ENCODE data around the gene RPS6KA5.

Gene RPS6KA5

DNA sequence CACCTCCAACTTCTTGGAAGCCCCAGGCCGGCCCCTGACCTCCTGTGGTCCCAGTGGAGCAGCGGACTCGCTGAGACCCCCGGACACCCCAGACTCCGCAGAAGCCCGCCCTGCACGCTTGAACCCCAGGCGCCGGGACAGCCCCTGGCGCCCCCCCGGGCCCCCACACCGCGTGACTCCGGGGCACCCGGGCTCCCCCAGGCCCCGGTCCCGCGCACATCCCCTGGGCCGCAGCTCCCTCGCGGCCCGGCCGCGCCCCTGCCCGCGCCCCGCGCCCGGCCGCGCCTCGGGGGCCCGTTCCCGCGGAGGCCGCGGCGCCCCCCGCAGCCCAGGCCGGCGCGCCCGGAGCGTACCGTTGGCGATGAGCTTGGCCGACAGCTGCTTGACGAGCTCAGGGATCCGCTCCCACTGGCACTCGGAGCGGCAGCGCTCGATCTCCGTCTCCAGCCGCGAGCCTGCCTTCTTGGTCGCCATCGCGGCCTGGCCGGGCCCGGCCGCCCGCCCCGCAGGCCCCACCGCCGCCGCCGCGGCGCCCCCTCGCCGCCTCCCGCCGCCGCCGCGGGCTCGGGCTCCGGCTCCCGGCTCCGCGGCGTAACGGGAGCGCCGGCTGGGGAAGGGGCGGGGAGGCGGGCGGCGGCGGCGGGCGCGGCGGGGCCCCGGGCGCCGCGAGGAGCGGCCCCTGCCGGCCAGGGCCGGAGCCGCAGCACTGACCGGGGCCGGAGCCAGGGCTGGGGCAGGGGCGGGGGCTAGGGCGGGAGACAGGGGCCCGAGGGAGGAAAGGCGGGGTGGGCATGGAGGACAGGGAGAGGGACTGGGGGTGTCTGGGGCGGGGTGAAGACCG, 244.4 kb downstream of the RPS6KA5 start, which contains the start of gene TTC7B:
Gene TTC7B, minus strand, starts transcription at position 609 of the 841 bp plus-strand sequence. Its CDS starts 135 bp downstream, at position 474.
- TF ChIP-seq, protein P1, sequence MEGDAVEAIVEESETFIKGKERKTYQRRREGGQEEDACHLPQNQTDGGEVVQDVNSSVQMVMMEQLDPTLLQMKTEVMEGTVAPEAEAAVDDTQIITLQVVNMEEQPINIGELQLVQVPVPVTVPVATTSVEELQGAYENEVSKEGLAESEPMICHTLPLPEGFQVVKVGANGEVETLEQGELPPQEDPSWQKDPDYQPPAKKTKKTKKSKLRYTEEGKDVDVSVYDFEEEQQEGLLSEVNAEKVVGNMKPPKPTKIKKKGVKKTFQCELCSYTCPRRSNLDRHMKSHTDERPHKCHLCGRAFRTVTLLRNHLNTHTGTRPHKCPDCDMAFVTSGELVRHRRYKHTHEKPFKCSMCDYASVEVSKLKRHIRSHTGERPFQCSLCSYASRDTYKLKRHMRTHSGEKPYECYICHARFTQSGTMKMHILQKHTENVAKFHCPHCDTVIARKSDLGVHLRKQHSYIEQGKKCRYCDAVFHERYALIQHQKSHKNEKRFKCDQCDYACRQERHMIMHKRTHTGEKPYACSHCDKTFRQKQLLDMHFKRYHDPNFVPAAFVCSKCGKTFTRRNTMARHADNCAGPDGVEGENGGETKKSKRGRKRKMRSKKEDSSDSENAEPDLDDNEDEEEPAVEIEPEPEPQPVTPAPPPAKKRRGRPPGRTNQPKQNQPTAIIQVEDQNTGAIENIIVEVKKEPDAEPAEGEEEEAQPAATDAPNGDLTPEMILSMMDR (conservative IDR thresholded peaks at IDR 0.05) = peak; percentile 75
- H3K27ac ChIP-seq = peak within 1 kb of the TSS; percentile 87

DNA sequence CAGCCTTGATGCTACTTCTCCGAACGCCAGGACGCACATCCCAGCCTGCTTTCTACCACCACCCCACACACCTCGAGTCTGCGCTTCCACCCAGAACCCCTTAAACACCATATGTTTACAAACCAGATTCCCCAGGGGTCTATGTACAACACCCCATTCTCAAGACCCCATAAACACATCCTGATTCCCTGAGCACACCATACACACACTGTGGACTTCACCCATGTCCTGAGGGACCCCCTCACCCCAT, 244.9 kb downstream of the RPS6KA5 start:
- peak overlapping the region; percentile 87 for H3K27ac ChIP-seq
- TF ChIP-seq, protein P1 (conservative IDR thresholded peaks at IDR 0.05) = no peak

DNA sequence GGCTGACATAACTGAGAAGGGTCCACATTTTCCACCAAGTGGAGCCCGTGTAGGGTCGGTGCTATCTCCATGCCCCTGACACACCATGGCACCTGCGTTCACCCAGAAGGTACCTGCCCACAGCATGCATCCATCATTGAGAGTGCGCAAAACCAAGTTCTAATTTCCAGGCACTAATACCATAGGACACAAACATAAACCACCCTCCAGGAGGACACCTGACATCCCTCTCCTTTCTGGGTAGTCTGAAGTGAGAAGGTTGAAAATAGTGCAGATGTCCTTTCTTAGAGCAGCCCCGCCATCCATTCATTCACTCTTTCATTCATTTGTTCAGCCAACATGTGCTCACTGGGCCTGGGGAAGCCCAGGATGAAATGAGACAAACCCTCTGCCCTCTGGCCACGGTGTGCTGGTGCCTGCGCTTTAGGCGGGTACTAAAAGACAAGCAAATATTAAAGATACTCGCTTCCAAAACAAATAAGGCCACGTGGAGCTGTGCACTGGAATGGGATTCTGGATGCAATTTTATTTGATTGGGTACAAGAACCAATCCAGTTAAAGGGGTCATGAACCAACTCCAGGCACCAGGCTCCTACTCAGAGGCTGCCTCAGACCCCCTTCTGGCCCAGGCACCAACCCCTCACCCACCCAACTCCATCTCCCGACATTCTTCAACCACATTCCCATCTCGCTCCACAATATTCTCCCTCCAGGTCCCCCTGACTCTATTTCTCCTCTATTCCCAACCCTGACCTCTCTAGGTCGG, 245.5 kb downstream of the RPS6KA5 start:
- H3K27ac ChIP-seq = peak overlapping the region; percentile 87

DNA sequence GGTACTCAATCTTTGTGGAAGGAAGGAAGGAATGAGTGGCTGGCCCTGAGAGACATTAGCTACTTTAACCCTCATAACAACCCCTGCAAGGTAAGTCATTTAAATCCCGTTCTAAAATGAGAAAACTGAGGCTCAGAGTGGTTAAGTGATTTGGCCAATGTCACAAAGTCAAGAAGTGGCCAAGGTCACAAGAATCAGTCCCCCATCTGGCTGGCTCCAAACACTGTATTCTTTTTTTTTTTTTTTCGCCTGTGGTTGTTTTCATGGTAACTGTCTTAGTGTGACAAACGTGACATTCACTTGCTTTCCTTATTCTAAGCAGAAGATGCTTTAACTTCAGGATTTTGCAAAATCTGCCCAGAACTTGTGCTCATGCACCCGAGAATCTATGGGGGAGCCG, 247.0 kb downstream of the RPS6KA5 start:
- H3K27ac ChIP-seq = no peak overlapping the region
- TF ChIP-seq, protein P1 (conservative IDR thresholded peaks at IDR 0.05) = no peak

More for the DNA sequence above, 245.5 kb downstream of the RPS6KA5 start:
- TF ChIP-seq, protein P1 (conservative IDR thresholded peaks at IDR 0.05) = no peak

DNA sequence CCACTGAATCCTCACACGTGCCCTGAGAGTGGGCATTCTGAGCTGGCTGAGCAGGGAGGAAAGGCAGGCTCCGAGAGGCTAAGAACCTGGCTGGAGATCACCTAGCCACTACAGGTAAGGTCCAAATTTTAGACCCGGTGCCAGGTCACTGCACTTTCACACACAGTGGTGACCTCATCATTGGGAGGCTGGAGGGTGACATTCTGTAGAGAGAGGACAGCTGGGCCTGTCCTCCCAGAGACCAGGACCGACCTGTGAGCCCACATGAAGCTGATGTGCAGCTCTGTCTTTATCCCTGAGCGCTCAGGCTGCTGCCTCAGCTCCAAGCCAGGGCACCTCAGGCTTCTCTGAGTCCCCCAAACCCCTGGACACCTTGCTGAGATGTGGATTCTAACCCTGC, 248.3 kb downstream of the RPS6KA5 start:
- TF ChIP-seq, protein P1 (conservative IDR thresholded peaks at IDR 0.05) = no peak
- H3K27ac ChIP-seq = no peak overlapping the region

DNA sequence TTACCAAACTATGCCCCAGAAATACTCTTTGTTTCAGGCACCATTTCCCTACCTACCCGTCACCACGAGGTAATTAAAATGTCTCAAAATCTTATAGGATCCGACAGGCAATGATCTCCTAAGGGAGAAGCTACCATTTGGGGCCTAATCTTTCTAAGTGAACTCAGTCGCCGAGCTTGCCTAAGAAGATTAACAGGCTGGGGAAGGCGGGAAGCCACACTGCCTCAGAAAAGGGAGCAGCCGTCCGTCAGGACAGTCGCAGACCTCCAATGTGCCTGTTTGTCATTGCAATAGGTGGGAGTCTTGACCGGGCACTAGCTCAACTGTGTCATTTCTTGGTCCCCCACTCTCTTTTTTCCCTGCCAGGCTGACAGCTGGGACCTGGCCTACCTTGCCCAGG, 248.8 kb downstream of the RPS6KA5 start:
- TF ChIP-seq, protein P1 (conservative IDR thresholded peaks at IDR 0.05) = no peak

DNA sequence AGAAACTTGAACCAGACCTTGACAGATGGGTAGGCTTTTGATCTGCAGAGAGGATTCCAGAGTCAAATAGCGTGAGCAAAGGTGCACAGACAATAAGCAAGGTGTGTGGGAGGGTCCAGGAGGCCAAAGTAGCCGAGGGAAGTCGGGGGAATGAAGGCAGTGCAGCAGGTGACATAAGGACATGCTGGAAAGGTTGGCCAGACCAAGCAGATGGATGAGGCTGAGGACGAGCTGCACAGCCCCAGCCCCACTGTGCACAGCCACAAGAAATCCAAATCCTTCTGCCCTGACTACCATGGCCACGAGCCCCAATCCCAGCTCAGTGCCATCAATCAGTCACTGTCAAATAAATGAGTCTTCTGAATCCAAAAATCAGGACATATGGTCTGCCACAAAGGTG, 249.6 kb downstream of the RPS6KA5 start:
- H3K27ac ChIP-seq = no peak overlapping the region
- TF ChIP-seq, protein P1 (conservative IDR thresholded peaks at IDR 0.05) = no peak

More for the DNA sequence above, 248.8 kb downstream of the RPS6KA5 start:
- no peak overlapping the region for H3K27ac ChIP-seq

All from VCaP (cell line).